Brain microvascular endothelial cell (primary cell): ENCODE data around the gene FAM3C.

Experiments used
- DNase-seq: peaks from one replicate; pipeline ENCODE4 v3.0.0-alpha.2; 2020
- H3K27ac ChIP-seq: fragments of 250-450 bp; sonication (Bioruptor Pico); 2 replicates; pipeline ENCODE4 v1.5.1; 2020; ENCODE audit warnings: mild to moderate bottlenecking, moderate library complexity
- H3K27me3 ChIP-seq: fragments of 250-450 bp; sonication (Bioruptor Pico); replicated peaks from 2 replicates; pipeline ENCODE4 v1.5.1; 2020; ENCODE audit warnings: mild to moderate bottlenecking
- H3K36me3 ChIP-seq: fragments of 250-450 bp; sonication (Bioruptor Pico); replicated peaks from 2 replicates; pipeline ENCODE4 v1.5.1; 2020; ENCODE audit warnings: mild to moderate bottlenecking
- H3K4me3 ChIP-seq: 2 replicates; pipeline ENCODE4 v1.5.1; 2011; ENCODE audit warnings: low read depth, mild to moderate bottlenecking, control low read depth, low read length, moderate library complexity
- in situ Hi-C: cut with HindIII; loops from 2 replicates; pipeline ENCODE4 v1.10.0; 2017; ENCODE audit warnings: low sequenced_read_pairs, low pct_ligation_motif_present
- TF ChIP-seq, protein P1 (sequence below): IDR thresholded peaks from 2 replicates; pipeline ENCODE4 v1.5.1; 2011; ENCODE audit warnings: low read depth, mild to moderate bottlenecking, moderate library complexity, low read length, control low read depth, inconsistent platforms; ENCODE audit errors: missing control alignments

Gene FAM3C

GRCh38 chr7:121390617-121391016 is 5.5 kb downstream of the FAM3C start:
- Histone ChIP-seq H3K4me3 (no peak overlapping the region), H3K27ac (no peak overlapping the region), H3K27me3 (no peaks in the 10 kb centered on the region), H3K36me3 (peaks cover 6% of the 10 kb centered on the region)
- in situ Hi-C loops = no loop called here
- TF ChIP-seq, protein P1, sequence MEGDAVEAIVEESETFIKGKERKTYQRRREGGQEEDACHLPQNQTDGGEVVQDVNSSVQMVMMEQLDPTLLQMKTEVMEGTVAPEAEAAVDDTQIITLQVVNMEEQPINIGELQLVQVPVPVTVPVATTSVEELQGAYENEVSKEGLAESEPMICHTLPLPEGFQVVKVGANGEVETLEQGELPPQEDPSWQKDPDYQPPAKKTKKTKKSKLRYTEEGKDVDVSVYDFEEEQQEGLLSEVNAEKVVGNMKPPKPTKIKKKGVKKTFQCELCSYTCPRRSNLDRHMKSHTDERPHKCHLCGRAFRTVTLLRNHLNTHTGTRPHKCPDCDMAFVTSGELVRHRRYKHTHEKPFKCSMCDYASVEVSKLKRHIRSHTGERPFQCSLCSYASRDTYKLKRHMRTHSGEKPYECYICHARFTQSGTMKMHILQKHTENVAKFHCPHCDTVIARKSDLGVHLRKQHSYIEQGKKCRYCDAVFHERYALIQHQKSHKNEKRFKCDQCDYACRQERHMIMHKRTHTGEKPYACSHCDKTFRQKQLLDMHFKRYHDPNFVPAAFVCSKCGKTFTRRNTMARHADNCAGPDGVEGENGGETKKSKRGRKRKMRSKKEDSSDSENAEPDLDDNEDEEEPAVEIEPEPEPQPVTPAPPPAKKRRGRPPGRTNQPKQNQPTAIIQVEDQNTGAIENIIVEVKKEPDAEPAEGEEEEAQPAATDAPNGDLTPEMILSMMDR = no peak
- DNase-seq = no peak

- no peak for DNase-seq
- TF ChIP-seq, protein P1 = no peak
- H3K27ac ChIP-seq = no peak overlapping the region
- in situ Hi-C loops = no loop called here
- no peak overlapping the region for H3K4me3 ChIP-seq
- peaks cover 6% of the 10 kb centered on the region for H3K36me3 ChIP-seq
- no peaks in the 10 kb centered on the region for H3K27me3 ChIP-seq
These were observed 6.0 kb downstream of the FAM3C start for GRCh38 chr7:121390109-121390508.

DNA sequence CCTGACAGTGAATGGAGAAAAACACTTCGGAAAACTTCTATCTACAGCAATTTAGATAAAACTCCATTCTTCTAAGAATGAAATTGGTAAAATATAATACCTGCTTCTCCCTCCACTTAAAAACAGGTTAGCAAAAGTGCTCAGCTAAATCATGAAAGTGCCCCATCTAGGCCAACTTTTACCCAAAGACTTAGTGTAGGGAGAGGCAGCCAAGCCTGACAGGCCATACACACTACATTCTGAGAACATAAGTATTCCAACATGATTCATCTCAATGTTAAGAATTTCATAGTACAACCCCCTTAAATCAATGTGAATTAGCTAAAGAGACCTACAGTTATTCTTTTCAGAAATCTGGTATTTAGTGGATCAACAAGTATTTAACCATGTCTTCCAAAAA is 7.2 kb downstream of the FAM3C start:
- in situ Hi-C loops = no loop called here
- TF ChIP-seq, protein P1 = no peak
- Histone ChIP-seq H3K27ac (no peak overlapping the region), H3K4me3 (no peak overlapping the region), H3K36me3 (peaks cover 6% of the 10 kb centered on the region), H3K27me3 (no peaks in the 10 kb centered on the region)
- no peak for DNase-seq

DNA sequence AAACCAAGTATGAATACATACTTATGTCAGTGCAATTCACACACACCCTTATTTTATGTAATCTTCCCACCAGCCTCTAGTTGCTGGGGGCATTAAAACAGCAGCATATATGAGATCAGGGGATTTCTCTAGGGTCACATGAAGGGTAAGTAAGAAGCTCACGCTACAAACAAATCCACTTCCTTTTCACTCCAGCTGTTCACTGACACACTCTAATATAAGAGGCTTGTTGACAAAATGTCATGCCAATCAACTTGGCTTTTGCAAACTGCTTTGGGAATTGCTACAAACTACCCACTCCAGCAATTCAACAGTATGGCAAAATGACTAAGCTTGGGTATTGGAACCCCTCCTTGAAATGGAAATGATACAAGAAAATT is 10.3 kb downstream of the FAM3C start:
- Histone ChIP-seq H3K27ac (peak overlapping the region; percentile 8), H3K4me3 (no peak overlapping the region), H3K27me3 (no peaks in the 10 kb centered on the region), H3K36me3 (peaks cover 3% of the 10 kb centered on the region)
- TF ChIP-seq, protein P1 = no peak
- in situ Hi-C loops = no loop called here
- DNase-seq = no peak

GRCh38 chr7:121385056-121385799 is 10.9 kb downstream of the FAM3C start:
- peak overlapping the region; percentile 8 for H3K27ac ChIP-seq
- DNase-seq = no peak
- H3K27me3 ChIP-seq = no peaks in the 10 kb centered on the region
- TF ChIP-seq, protein P1 = no peak
- in situ Hi-C loops = no loop called here
- H3K36me3 ChIP-seq = peaks cover 4% of the 10 kb centered on the region
- H3K4me3 ChIP-seq = no peak overlapping the region

GRCh38 chr7:121384265-121384664 is 11.8 kb downstream of the FAM3C start:
- in situ Hi-C loops = no loop called here
- TF ChIP-seq, protein P1 = no peak
- Histone ChIP-seq H3K36me3 (peaks cover 8% of the 10 kb centered on the region), H3K27me3 (no peaks in the 10 kb centered on the region), H3K4me3 (no peak overlapping the region), H3K27ac (no peak overlapping the region)
- DNase-seq = no peak
